ENCODE measurements around the gene FUNDC1. TPM values are rescaled to one million over a fixed set of nuclear protein-coding genes. Genes with fewer than 3 reads are reported as not detected.
"Not testable (repeated sequence)": the region's sequence is repeated elsewhere in the genome, so short reads cannot be mapped to it uniquely, and the experiment has no call there.

Gene FUNDC1, protein sequence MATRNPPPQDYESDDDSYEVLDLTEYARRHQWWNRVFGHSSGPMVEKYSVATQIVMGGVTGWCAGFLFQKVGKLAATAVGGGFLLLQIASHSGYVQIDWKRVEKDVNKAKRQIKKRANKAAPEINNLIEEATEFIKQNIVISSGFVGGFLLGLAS
- 10 to 100 TPM; 10.3 to 10.5 TPM for total RNA-seq

DNA sequence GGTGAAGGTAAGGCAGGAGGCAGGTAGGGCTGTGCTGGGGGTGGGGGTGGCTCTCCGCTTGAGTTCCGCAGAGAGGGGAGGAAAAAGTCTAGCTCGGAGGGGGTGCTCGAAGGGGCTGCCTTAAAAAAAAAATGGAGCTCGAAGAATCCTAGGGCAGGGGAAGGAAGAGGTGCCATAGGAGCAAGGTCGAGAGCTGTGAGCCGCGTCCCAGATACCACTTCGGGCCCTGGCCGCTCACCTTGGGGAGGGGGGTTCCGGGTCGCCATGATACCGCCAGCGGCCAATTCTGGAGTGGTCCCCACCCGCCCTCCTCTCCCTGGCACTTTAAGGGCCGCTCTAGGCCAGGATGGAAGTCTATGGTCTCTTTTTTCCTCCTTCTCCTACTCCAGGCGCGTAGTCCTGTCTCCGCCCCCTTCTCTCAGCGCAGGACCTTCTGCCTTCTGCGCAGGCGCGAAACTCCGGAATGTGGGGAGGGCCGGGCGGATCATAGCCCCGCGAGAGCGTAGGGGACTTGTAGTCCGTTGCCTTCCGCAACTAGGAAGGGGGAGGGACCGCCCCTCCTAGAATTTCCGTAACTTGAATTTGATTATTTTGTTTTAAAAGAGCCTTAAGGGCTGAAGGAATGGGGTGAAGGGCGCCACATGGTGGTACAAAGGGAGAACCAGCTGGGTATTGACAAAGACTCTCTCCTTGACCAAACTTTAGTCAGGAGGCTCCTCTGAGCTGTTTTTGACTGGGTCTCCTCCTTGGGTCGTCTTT lies at the start of gene FUNDC1:
TSS of gene FUNDC1 (minus strand) at position 293 of the 759 bp plus-strand sequence. CDS start at position 266, 27 bp downstream.
- Mint-ChIP-seq H3K27ac (peak within 1 kb of the TSS; percentile 74), H3K4me1 (ENCODE audit: low read depth) (peaks cover 23% of the 10 kb centered on the region), H3K27me3 (no peaks in the 10 kb centered on the region), H3K4me3 (peak within 1 kb of the TSS; percentile 84), H3K9me3 (no peaks in the 10 kb centered on the region), H3K36me3 (peaks cover 4% of the 10 kb centered on the region)
- intact Hi-C loops (cut with micrococcal nuclease) = loop anchor here (5.0 kb wide), 1 partner anchor 585 kb away; no protein-coding TSS in a partner anchor
- ChIA-PET CTCF (interaction anchor here (1.1 to 1.4 kb wide), 2 partner anchors 299 to 584 kb away, joined by 3 to 7 read pairs; no protein-coding TSS in a partner anchor), POLR2A (interaction anchor here (1.7 kb wide), 1 partner anchor 330 kb away, joined by 4 read pairs; the partner anchor contains the start of gene KDM6A)
- peak; percentile 93 for DNase-seq

DNA sequence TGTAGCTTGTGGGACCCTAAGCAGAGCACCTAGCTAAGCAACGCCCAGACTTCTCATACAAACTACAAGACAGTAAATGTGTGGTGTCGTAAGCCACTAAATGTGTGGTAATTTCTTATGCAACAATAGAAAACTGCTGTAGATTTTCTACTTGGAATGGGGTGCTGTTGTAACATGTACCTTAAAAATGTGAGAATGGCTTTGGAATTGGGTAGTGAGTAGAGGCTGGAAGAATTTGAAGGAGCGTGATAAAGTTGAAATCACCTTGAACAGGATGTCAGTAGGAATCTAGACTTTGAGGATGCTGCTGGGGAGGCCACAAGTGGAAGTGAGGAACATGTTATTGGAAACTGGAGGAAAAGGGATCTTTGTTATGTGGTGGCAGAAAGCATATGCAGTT lies 43.2 kb upstream of the FUNDC1 start:
- Mint-ChIP-seq H3K9me3 (no peaks in the 10 kb centered on the region), H3K27ac (no peak overlapping the region), H3K4me1 (ENCODE audit: low read depth) (no peaks in the 10 kb centered on the region), H3K4me3 (no peak overlapping the region), H3K36me3 (no peaks in the 10 kb centered on the region), H3K27me3 (no peaks in the 10 kb centered on the region)
- ChIA-PET CTCF (no interaction called here), POLR2A (no interaction called here)
- DNase-seq = no peak
- intact Hi-C loops (cut with micrococcal nuclease) = no loop called here

DNA sequence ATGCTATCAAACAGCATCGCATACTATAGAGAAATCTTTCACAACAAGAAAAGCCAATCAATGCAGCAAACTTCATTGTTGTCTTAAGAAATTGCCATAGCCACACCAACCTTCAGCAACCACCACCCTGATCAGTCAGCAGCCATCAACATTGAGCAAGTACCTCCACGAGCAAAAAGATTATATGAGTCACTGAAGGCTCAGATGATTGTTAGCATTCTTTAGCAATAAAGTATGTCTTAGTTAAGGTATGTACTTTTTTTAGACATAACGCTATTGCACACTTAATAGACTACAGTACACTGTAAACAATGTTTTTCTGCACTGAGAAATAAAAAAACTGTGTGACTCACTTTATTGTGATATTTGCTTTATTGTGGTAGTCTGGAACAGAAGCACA lies 37.8 kb upstream of the FUNDC1 start:
- Mint-ChIP-seq H3K4me1 (ENCODE audit: low read depth) (no peaks in the 10 kb centered on the region), H3K36me3 (no peaks in the 10 kb centered on the region), H3K27ac (no peak overlapping the region), H3K9me3 (no peaks in the 10 kb centered on the region), H3K27me3 (no peaks in the 10 kb centered on the region), H3K4me3 (no peak overlapping the region)
- intact Hi-C loops (cut with micrococcal nuclease) = no loop called here
- CTCF ChIA-PET = no interaction called here
- POLR2A ChIA-PET = no interaction called here
- no peak for DNase-seq

DNA sequence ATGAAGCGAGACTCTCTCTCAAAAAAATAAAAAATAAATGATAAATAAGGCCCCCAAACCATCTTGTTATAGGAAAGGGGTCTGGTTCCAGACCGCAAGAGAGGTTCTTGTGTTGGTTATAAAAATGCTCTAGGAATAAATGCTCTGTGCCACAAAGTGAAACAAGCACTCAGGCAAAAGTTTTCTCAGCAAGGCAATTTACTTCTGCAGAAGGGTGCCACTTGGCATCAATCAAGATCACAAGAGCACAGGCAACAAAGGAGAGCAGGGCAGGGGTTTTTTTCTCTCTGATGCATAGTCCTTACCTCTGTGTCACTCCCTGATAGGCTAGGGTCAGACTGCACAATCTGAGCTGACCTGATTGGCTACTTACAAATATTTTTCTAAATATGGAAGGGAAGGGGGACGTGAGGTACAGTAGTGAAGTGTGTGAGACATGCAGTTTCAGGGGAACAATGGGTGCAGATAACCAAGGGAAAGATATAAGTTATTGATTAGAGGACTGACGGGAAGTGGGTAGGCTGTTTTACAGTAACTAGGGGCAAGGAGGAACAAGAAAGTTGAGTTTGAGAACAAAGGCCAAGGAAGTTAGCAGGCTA lies 29.8 kb upstream of the FUNDC1 start:
- Mint-ChIP-seq H3K4me1 (ENCODE audit: low read depth) (no peaks in the 10 kb centered on the region), H3K9me3 (peaks cover 13% of the 10 kb centered on the region), H3K27ac (no peak overlapping the region), H3K4me3 (no peak overlapping the region), H3K27me3 (no peaks in the 10 kb centered on the region), H3K36me3 (no peaks in the 10 kb centered on the region)
- DNase-seq = no peak
- POLR2A ChIA-PET = no interaction called here
- CTCF ChIA-PET = no interaction called here
- intact Hi-C loops (cut with micrococcal nuclease) = no loop called here

DNA sequence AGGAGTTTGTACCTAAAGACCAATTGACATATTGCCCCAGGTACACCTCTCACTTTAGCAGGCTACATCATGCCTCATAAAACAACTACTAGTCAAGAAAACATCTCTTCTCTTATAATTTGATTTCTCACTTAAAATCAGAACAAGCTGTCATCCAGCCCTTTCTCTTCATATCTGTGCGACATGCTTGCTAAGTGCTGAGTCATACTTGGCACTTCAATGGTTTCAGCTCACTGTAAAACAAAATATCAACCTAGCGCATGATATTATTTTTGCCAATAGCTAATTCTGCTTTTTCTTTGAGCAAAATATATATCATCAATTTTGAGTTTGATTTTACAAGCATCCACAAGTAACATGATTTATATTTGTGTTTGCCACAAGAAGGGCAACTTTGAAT lies 27.9 kb upstream of the FUNDC1 start:
- CTCF ChIA-PET = no interaction called here
- Mint-ChIP-seq H3K36me3 (peaks cover 2% of the 10 kb centered on the region), H3K9me3 (peaks cover 13% of the 10 kb centered on the region), H3K4me1 (ENCODE audit: low read depth) (no peaks in the 10 kb centered on the region), H3K27me3 (no peaks in the 10 kb centered on the region), H3K4me3 (no peak overlapping the region), H3K27ac (no peak overlapping the region)
- DNase-seq = no peak
- intact Hi-C loops (cut with micrococcal nuclease) = no loop called here
- POLR2A ChIA-PET = no interaction called here

DNA sequence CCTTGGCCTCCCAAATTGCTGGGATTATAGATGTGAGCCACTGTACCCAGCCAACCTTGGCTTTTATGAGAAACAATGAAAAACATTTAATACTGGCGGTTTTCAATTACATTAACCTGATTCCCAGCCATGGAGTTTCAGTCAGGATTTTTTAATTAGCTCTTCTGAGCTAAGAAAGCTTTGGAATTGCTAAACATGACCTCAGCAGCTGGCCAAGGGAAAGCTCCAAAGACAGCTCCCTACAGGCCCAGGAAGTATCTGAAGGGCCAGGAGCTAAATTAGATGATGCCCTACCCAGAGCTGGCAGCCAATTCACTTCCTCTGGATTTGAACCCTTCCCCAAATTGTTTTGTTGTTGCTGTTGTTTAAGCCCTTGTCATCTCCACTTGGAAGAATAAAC lies 26.5 kb upstream of the FUNDC1 start:
- Mint-ChIP-seq H3K4me3 (no peak overlapping the region), H3K4me1 (ENCODE audit: low read depth) (no peaks in the 10 kb centered on the region), H3K9me3 (peaks cover 10% of the 10 kb centered on the region), H3K27me3 (no peaks in the 10 kb centered on the region), H3K27ac (no peak overlapping the region), H3K36me3 (peaks cover 2% of the 10 kb centered on the region)
- CTCF ChIA-PET = no interaction called here
- POLR2A ChIA-PET = no interaction called here
- no peak for DNase-seq
- intact Hi-C loops (cut with micrococcal nuclease) = no loop called here

DNA sequence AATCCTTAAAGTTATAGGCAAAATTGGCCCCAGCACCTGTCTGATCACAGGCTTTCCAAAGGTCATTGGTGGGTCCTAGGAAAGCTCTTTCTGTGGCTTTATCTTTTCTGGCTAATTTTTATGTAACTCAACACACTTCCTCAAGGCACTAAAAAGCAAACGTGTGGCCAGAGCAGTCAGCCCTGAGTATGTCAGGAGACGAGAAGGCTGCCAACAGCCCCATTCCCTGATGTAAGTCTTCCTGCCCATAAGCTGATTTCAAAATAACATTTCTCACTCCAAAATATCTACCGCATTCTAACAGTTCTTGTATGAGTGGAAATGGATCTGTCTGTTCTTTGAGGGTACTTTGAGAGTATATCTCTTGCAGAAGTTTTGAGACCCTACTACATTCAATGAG lies 25.5 kb upstream of the FUNDC1 start:
- POLR2A ChIA-PET = no interaction called here
- intact Hi-C loops (cut with micrococcal nuclease) = no loop called here
- Mint-ChIP-seq H3K9me3 (peaks cover 10% of the 10 kb centered on the region), H3K4me1 (ENCODE audit: low read depth) (no peaks in the 10 kb centered on the region), H3K36me3 (peaks cover 2% of the 10 kb centered on the region), H3K4me3 (no peak overlapping the region), H3K27me3 (no peaks in the 10 kb centered on the region), H3K27ac (no peak overlapping the region)
- no peak for DNase-seq
- CTCF ChIA-PET = no interaction called here

DNA sequence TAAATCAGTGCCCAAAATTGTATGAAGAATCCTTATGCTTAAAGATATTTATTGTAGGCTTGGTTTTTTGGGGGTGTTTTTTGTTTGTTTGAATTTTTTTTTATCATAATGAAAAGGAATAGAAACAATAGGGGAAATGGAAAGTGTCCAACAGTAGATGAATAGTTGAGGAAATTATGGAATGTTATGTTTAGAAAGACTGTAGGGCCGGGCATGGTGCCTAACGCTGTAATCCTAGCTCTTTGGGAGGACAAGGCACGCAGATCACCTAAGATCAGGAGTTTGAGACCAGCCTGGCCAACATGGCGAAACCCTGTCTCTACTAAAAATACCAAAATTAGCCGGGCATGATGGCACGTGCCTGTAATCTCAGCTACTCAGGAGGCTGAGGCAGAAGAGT lies 19.2 kb upstream of the FUNDC1 start:
- H3K27me3 Mint-ChIP-seq; DNase-seq; H3K4me1 Mint-ChIP-seq (ENCODE audit: low read depth); H3K36me3 Mint-ChIP-seq; H3K27ac Mint-ChIP-seq; H3K4me3 Mint-ChIP-seq; CTCF ChIA-PET; intact Hi-C loops (cut with micrococcal nuclease); POLR2A ChIA-PET; H3K9me3 Mint-ChIP-seq: not testable (repeated sequence)

DNA sequence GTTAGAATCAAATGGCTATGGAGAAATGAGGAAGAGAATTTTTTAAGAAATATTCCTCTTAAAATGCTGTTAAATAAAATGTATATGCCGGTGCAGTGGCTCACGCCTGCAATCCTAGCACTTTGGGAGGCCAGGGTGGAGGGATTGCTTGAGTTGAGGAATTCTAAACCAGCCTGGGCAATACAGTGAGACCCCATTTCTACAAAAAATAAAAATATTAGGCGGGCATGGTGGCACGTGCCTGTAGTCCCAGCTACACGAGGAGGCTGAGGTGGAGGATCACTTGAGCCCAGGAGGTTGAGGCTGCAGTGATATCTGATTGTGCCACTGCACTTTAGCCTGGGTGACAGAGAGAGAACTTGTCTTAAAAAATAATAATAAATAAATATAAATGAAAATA lies 7.9 kb upstream of the FUNDC1 start:
- Mint-ChIP-seq H3K27ac (no peak overlapping the region), H3K9me3 (no peaks in the 10 kb centered on the region), H3K4me1 (ENCODE audit: low read depth) (no peaks in the 10 kb centered on the region), H3K4me3 (no peak overlapping the region), H3K27me3 (no peaks in the 10 kb centered on the region), H3K36me3 (no peaks in the 10 kb centered on the region)
- intact Hi-C loops (cut with micrococcal nuclease) = no loop called here
- no peak for DNase-seq
- CTCF ChIA-PET = no interaction called here
- POLR2A ChIA-PET = no interaction called here

DNA sequence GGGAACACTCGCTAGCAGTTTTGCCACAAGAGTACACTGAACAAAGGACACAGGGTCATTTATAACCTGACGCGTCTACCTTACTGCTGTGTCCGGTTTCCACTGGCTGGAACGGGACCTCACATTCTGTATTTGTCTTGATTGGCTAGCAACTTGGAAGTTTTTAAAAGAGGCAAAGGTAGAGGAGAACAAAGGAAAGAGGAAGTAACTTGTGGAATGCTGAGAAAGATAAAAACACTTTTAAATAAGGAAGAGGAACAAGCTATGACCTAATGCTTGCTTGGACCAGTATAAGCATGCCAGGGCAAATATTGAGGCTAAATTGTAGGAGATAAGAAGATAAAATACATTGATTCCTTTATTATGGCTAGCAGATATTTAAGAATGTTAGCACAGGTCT lies 2.8 kb upstream of the FUNDC1 start:
- H3K4me1 Mint-ChIP-seq (ENCODE audit: low read depth) = peaks cover 14% of the 10 kb centered on the region
- H3K27ac Mint-ChIP-seq; H3K36me3 Mint-ChIP-seq; DNase-seq; CTCF ChIA-PET; H3K9me3 Mint-ChIP-seq; H3K4me3 Mint-ChIP-seq; H3K27me3 Mint-ChIP-seq; POLR2A ChIA-PET; intact Hi-C loops (cut with micrococcal nuclease): not testable (repeated sequence)

DNA sequence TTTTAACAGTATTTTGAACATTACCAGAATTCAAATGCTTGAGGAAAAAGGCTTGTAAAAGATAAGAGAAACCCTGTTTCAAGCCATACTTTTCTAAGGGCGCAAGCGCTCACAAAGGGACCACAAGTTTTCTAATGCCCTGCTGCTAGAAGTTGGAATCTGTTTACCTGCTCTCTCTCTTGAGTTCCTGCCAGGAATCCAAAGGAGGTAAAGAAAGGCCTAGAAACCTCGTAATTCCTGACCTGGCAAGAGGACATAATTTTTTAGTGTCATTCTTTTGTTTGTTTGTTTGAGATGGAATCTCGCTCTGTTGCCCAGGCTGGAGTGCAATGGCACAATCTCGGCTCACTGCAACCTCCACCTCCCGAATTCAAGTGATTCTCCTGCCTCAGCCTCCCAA lies 1.4 kb upstream of the FUNDC1 start:
- intact Hi-C loops (cut with micrococcal nuclease) = loop anchor here (5.0 kb wide), 1 partner anchor 587 kb away; no protein-coding TSS in a partner anchor
- POLR2A ChIA-PET = no interaction called here
- Mint-ChIP-seq H3K9me3 (no peaks in the 10 kb centered on the region), H3K4me3 (no peak overlapping the region), H3K27me3 (no peaks in the 10 kb centered on the region), H3K36me3 (no peaks in the 10 kb centered on the region), H3K27ac (no peak overlapping the region), H3K4me1 (ENCODE audit: low read depth) (peaks cover 20% of the 10 kb centered on the region)
- CTCF ChIA-PET = no interaction called here
- DNase-seq = no peak

DNA sequence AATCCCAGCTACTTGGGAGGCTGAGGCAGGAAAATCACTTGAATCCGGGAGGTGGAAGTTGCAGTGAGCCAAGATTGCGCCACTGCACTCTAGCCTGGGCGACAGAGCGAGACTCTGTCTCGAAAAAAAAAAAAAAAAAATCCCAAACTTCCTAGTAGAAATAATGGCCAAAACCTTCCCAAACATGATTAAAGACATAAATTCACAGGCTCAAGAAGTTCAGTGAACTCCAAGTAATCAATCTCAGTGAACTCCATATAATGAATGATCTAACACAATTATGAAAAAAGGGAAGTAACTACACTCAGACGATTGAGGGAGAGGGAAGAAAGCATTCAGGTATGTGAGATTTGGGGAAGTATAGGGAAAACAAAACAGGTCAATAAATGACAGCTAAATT lies 6.5 kb downstream of the FUNDC1 start:
- DNase-seq = no peak
- Mint-ChIP-seq H3K27ac (no peak overlapping the region), H3K27me3 (no peaks in the 10 kb centered on the region), H3K36me3 (peaks cover 12% of the 10 kb centered on the region), H3K4me1 (ENCODE audit: low read depth) (peaks cover 19% of the 10 kb centered on the region), H3K9me3 (no peaks in the 10 kb centered on the region), H3K4me3 (no peak overlapping the region)
- ChIA-PET CTCF (no interaction called here), POLR2A (no interaction called here)
- intact Hi-C loops (cut with micrococcal nuclease) = no loop called here

DNA sequence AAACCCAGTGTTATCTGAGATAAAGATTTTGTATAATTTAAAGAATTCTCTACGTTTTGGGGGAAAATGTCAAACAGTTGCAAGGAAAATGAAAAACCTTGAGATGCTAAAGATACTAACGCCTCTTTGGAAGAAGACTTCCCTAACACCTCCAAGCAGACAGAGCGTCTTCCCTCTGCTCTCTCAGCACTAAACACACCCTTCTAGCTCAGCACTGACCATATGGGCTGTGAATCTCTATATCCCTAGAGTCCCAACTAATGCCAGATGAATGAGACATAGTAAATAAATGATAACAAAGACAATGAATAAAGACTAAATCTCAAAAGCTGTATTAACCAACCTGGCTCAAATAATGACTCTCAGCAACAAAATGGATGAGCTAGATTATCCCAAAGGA lies 13.3 kb downstream of the FUNDC1 start:
- Mint-ChIP-seq H3K4me3 (no peak overlapping the region), H3K4me1 (ENCODE audit: low read depth) (peaks cover 4% of the 10 kb centered on the region), H3K9me3 (no peaks in the 10 kb centered on the region), H3K27me3 (no peaks in the 10 kb centered on the region), H3K36me3 (peaks cover 3% of the 10 kb centered on the region), H3K27ac (no peak overlapping the region)
- DNase-seq = no peak
- ChIA-PET POLR2A (no interaction called here), CTCF (no interaction called here)
- intact Hi-C loops (cut with micrococcal nuclease) = no loop called here
